HG03520 (cell line): ENCODE data around the gene LHX8.
"Not testable (repeated sequence)": the region's sequence is repeated elsewhere in the genome, so short reads cannot be mapped to it uniquely, and the experiment has no call there.

Experiments
- ATAC-seq: cut with Tn5 transposase; IDR thresholded peaks from one replicate; pipeline ENCODE4 v1.9.1; 2021; ENCODE audit warnings: mild to moderate bottlenecking, moderate library complexity; ENCODE audit not compliant: unreplicated experiment

Gene LHX8

GRCh38 chr1:75132242-75132811 lies 1.9 kb upstream of the LHX8 start:
- no peak for ATAC-seq

- no peak for ATAC-seq
Measured at GRCh38 chr1:75132812-75133619, 1.2 kb upstream of the LHX8 start.

- no peak for ATAC-seq
Measured at GRCh38 chr1:75134647-75135572, 722 bp downstream of the LHX8 start.

GRCh38 chr1:75135573-75136194 lies 1.5 kb downstream of the LHX8 start:
- ATAC-seq = no peak

GRCh38 chr1:75136195-75136815 lies 2.1 kb downstream of the LHX8 start:
- ATAC-seq = no peak

- no peak for ATAC-seq
Measured at GRCh38 chr1:75136921-75137641, 2.9 kb downstream of the LHX8 start.

- no peak for ATAC-seq
Measured at GRCh38 chr1:75152092-75152491, 17.9 kb downstream of the LHX8 start.

- ATAC-seq = no peak
Measured at GRCh38 chr1:75159154-75159553, 25.0 kb downstream of the LHX8 start.

GRCh38 chr1:75165264-75165663 lies 31.1 kb downstream of the LHX8 start:
- ATAC-seq = no peak

- no peak for ATAC-seq
Measured at GRCh38 chr1:75166821-75167220, 32.6 kb downstream of the LHX8 start.

- ATAC-seq = no peak
Measured at GRCh38 chr1:75170011-75170410, 35.8 kb downstream of the LHX8 start.

- no peak for ATAC-seq
Measured at GRCh38 chr1:75170981-75171380, 36.8 kb downstream of the LHX8 start.

- no peak for ATAC-seq
Measured at GRCh38 chr1:75171876-75172275, 37.7 kb downstream of the LHX8 start.

- no peak for ATAC-seq
Measured at GRCh38 chr1:75172556-75172955, 38.4 kb downstream of the LHX8 start.

GRCh38 chr1:75174031-75174760 lies 40.0 kb downstream of the LHX8 start:
- ATAC-seq = no peak

- ATAC-seq = not testable (repeated sequence)
Measured at GRCh38 chr1:75181214-75181955, 47.2 kb downstream of the LHX8 start.

GRCh38 chr1:75188892-75189291 lies 54.7 kb downstream of the LHX8 start:
- no peak for ATAC-seq

GRCh38 chr1:75198163-75198562 lies 64.0 kb downstream of the LHX8 start:
- ATAC-seq = no peak

- no peak for ATAC-seq
Measured at GRCh38 chr1:75198761-75199160, 64.6 kb downstream of the LHX8 start.
